DMS114 treated with DMSO at 0.1 percent for 48 hours (cell line): ENCODE measurements around the gene UBXN7.
"Not testable (repeated sequence)": the region's sequence is repeated elsewhere in the genome, so short reads cannot be mapped to it uniquely, and the experiment has no call there.

Experiments
- DNase-seq: peaks from one replicate; lab custom pipeline; 2025; ENCODE audit not compliant: unreplicated experiment; lab: John Stamatoyannopoulos, UW

UBXN7 gene

DNA sequence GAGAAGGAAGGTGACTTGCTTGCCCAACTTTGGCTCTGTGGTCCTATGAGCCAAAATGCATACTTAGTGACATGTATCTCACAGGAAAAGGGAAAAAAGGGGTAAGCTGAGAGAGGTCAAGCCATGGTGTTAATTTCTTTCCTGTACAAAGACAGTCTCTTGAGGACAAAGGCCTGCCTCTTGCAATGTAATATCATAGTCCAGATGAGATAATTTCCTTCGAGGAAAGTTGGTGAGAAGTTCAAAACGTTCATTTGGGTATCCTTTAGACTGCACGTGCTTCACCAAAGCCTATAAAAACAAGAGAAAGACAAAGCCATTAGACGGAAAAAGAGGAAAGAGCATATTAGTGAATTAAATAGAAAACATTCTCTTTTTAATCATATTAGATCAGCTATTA lies 75.7 kb downstream of the UBXN7 start:
- no peak for DNase-seq

DNA sequence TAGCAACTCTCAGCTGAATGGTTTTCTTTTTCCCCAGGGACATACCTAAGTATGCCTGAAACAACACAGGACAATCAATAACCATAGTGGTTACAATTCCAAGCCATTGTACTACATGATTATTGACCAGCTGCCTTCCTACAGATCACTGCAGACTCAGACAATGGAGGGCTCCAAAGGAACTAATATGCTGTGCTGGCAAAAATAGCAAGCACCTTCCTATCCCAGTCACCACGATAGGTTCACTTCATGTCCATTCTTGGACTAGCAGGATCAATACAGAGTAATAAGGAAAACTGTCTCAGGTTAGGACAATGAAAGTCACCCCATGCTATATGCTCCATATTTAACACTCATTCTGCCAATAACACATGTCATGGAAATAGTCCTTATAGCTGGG lies 76.6 kb downstream of the UBXN7 start:
- no peak for DNase-seq

DNA sequence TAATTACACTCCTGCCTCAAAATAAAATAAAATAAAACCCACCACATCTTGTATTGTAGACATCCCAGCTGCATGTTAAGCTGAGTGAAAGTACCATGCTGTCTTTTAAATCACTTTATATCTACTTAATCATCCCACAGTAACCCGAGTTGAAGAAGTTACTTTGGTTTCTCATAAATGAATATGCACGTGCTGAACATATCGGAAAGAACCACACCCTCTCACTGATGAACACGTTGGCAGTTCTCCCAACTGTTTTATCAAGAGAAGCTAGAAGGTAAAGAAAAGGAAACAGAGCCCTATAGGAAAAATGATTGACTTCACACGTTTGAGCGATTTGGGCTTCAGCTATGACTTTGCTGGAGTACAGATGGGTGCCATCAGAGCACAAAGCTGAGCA lies 78.1 kb downstream of the UBXN7 start:
- DNase-seq: no peak

DNA sequence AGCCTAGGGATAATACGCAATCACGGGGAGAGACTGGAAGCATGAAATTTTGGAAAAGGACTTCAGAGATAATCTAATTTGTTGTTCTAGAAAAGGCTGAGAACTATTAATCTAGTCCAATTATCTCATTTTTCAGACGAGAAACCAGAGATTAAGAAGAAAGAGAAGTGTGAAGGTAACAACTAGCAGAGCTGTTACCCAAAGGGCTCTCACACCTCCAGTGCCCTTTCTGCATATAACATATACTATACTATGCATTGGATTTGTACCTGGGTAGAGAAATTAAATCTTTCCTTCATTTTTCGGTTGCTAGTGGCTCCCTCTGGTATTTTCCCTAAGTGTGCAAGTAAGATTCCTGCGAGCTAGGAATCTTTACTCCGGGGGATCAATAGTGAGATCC lies 80.7 kb downstream of the UBXN7 start:
- DNase-seq: no peak

DNA sequence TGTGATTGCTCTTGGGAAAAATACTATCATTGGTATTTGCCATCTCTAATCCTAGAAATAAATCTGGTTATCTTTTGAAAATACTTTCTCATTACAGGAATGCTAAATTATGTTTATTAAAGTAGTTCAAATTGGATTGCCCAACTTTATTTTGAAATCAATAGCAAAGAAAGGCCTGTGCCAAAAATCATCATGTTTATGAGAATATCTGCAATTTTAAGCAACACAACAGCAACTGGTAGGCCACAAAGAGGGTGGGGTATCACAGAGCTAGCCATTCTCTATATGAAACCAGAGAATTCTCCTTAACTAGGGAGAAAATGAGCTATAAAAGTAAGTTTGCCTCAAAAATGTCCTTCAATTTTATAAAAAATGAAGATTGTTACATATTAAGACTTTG lies 82.2 kb downstream of the UBXN7 start:
- DNase-seq: no peak

- no peak for DNase-seq
Measured at GRCh38 chr3:196348698-196349097, 83.5 kb downstream of the UBXN7 start.

GRCh38 chr3:196344663-196345062 lies 87.6 kb downstream of the UBXN7 start:
- no peak for DNase-seq

DNA sequence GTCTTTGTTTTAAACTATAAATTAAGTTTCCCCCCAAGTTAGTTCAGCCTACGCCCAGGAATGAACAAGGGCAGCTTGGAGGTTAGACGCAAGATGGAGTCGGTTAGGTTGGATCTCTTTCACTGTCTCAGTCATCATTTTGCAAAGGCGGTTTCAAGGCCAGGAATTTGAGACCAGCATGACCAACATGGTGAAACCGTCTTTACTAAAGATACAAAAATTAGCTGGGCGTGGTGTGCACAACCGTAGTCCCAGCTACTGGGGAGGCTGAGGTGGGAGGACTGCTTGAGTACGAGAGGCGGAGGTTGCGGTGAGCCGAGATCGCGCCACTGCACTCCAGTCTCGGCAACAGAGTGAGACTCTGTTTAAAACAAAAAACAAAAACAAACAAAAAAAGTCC lies 88.3 kb downstream of the UBXN7 start:
- not testable (repeated sequence) for DNase-seq

- DNase-seq: no peak
Measured at GRCh38 chr3:196341137-196341536, 91.1 kb downstream of the UBXN7 start.

DNA sequence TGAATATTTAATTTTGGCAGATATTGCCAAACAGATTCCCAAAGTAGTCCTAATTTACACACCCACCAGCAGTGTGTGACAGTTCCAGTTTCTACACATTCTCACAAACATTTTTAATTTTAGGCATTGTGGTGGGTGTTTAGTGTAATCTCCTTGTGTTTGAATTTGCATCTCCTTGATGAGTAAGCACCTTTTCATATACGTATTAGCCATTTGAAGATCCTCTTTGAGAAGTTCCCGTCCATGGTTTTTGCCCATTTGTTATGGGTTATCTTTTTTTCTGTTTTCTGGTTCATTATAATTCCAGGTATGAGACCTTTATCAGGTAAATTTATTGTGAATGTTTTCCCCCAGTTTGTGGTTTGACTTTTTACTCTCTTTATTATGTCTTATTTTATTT lies 91.8 kb downstream of the UBXN7 start:
- DNase-seq: no peak

GRCh38 chr3:196339493-196340254 lies 92.6 kb downstream of the UBXN7 start:
- DNase-seq: no peak

DNA sequence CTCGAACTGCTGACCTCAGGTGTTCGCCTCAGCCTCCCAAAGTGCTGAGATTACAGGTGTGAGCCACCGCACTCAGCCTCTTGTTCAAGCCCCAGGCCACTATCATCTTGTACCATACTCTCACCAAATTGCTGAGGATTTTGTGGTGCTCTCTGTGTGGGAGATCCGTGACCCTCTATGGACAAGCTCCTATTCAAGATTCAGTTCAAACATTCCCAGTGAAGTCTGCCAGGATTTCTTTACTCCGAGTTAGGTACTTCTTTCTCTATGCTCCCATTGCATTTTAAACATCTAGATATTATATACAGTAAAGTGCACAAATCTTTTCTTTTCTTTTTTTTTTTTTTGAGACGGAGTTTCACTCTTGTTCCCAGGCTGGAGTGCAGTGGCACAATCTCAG lies 93.2 kb downstream of the UBXN7 start:
- DNase-seq: no peak

GRCh38 chr3:196336319-196337145 lies 95.7 kb downstream of the UBXN7 start:
- no peak for DNase-seq

DNA sequence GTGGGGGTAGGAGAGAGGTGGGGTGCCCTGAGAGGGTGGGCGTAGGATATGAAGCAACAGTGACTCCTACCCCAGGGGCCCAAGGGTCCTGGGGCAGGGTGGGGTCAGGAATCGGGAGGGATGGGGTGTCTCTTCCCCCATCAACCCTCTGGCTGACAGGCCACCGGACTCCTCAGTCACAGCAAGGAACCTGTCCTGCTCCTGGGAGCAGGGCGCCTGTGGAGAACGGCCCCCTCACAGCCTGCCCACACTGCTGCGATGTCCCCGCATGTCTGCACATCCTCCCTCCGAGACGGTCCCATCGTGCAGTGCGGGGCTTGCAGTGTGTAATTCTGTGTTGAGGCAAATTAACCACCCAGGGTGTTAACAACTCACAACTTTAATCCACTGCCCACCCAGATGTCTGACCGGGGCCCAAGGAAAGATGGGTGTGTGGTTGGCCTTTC lies 96.7 kb downstream of the UBXN7 start:
- DNase-seq: no peak

DNA sequence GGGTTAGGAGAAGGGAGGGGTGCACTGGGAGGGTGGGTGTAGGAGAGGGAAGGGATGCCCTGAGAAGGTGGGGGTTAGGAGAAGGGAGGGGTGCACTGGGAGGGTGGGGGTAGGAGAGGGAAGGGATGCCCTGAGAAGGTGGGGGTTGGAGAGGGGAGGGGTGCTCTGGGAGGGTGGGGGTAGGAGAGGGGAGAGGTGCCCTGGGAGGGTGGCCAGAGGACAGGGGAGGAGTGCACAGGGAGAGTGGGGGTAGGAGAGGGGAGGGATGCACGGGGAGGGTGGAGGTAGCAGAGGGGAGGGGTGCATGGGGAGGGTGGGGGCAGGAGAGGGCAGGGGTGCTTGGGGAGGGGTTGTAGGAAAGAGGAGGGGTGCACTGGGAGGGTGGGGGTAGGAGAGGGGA lies 97.2 kb downstream of the UBXN7 start:
- no peak for DNase-seq

DNA sequence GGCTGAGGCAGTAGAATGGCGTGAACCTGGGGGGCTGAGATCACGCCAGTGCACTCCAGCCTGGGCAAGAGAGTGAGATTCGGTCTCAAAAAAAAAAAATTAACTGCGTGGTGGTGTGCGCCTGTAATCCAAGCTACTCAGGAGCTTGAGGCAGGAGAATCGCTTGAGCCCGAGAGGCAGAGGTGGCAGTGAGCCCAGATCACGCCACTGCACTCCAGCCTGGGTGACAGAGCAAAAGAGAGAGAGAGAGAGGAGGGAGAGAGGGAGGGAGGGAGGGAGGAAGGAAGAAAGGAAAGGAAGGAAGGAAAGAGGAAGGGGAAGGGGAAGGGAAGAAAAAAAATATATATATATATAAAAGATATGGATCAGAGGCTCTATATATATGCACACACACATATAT lies 100.1 kb downstream of the UBXN7 start:
- DNase-seq: no peak

GRCh38 chr3:196327405-196327804 lies 104.8 kb downstream of the UBXN7 start:
- DNase-seq: no peak

DNA sequence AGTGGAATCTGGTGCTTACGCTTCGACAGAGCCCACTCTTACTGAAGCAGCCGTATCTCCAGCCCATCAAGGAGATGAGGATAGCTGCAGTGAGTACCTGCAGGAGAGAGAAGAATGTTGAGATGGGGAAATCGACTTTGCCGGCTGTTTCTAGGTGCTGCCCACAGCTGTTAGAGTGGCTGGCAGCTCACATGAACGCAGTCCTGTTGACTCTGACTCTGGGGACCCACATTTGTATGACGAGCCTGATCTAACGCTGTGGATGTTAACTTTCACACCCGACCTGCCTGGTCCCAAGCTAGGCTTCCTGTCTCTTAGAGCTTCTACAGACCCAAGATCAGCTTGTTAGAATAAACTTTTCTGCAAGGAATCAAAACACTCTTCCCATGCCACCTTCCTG lies 105.3 kb downstream of the UBXN7 start:
- no peak for DNase-seq

- DNase-seq: peak; percentile 18
Measured at GRCh38 chr3:196323691-196324090, 108.5 kb downstream of the UBXN7 start.

DNA sequence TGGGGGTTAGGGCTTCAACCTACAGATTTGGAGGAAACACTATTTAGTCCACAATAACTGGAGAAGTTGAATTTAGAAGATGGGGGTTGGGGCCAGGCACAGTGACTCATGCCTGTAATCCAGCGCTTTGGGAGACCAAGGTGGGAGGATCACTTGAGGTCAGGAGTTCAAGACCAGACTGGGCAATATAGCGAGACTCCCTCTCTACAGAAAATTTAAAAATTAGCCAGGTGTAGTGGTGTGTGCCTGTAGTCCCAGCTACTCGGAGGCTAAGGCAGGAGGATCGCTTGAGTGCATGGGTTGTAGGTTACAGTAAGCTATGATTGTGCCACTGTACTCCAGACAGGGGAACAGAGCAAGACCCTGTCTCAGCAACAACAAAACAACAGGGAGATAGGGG lies 109.2 kb downstream of the UBXN7 start:
- DNase-seq: no peak

DNA sequence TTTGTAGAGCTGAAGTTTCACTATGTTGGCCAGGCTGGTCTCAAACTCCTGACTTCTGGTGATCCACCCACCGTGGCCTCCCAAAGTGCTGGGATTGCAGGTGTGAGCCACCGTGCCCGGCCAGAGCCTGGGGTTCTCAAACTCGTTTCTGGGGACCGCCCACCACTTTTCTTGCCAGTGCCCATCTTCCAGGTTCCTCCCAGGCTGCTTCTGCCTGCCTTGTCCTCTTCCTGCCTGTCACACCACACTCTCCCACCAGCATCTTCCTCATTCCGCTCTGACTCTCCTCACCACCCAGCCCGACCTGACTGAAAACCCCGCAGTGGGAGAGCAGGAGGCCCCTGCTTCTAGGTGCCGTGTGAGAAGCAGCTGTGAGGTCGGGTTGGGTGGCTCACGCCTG lies 111.1 kb downstream of the UBXN7 start:
- DNase-seq: no peak

GRCh38 chr3:196320137-196320536 lies 112.1 kb downstream of the UBXN7 start:
- DNase-seq: no peak
